MCF 10A (cell line): ENCODE results near the gene DHCR24. TPM values are rescaled to one million over a fixed set of nuclear protein-coding genes. Genes with fewer than 3 reads are reported as not detected.

ENCODE experiments used
- BruUV-seq: library from RNA; stranded (reverse); fragments of 400-500 nt; replicated peaks from 2 replicates; lab custom pipeline; 2021; lab: Mats Ljungman, UMichigan
- CTCF ChIA-PET: fragments of 300-600 bp; sonication (Branson Sonifier 250); formaldehyde crosslinking; extraction: SDS; loops from one replicate; lab custom pipeline; 2021; ENCODE audit warnings: antibody characterized with exemption, inconsistent platforms; lab: Yijun Ruan, JAX
- POLR2A ChIA-PET: fragments of 300-600, 350-650 bp; sonication (Branson Sonifier 250); formaldehyde crosslinking; extraction: SDS; loops from one replicate; lab custom pipeline; 2020; ENCODE audit warnings: antibody characterized with exemption, inconsistent platforms; lab: Yijun Ruan, JAX
- DNase-seq: peaks from one replicate; pipeline ENCODE4 v3.0.0-alpha.2; 2018; ENCODE audit not compliant: unreplicated experiment
- H3K27ac Mint-ChIP-seq: one replicate; pipeline ENCODE4 v1.8.0; 2022; ENCODE audit warnings: mild to moderate bottlenecking, low read depth, mixed read lengths; ENCODE audit not compliant: unreplicated experiment
- H3K27me3 Mint-ChIP-seq: one replicate; pipeline ENCODE4 v1.8.0; 2022; ENCODE audit warnings: mixed read lengths; ENCODE audit not compliant: insufficient read depth, unreplicated experiment
- H3K36me3 Mint-ChIP-seq: one replicate; pipeline ENCODE4 v1.8.0; 2022; ENCODE audit warnings: mild to moderate bottlenecking, moderate library complexity, mixed read lengths; ENCODE audit not compliant: insufficient read depth, unreplicated experiment
- H3K4me1 Mint-ChIP-seq: one replicate; pipeline ENCODE4 v1.8.0; 2022; ENCODE audit warnings: mixed read lengths; ENCODE audit not compliant: insufficient read depth, unreplicated experiment
- H3K4me3 Mint-ChIP-seq: one replicate; pipeline ENCODE4 v1.8.0; 2022; ENCODE audit warnings: mild to moderate bottlenecking, moderate library complexity, mixed read lengths; ENCODE audit not compliant: unreplicated experiment
- H3K9me3 Mint-ChIP-seq: one replicate; pipeline ENCODE4 v1.8.0; 2022; ENCODE audit warnings: mixed read lengths; ENCODE audit not compliant: unreplicated experiment
- intact Hi-C: fragments of 100-400 bp; cut with micrococcal nuclease; formaldehyde crosslinking; loops from 2 replicates; pipeline ENCODE4 v1.14.1; 2022
- total RNA-seq: library from RNA; stranded (reverse); gene quantifications from 2 replicates; pipeline ENCODE4 v1.2.3, GENCODE V29; 2022
- TF ChIP-seq, protein P1 (sequence below): fragments of 200-600 bp; IDR thresholded peaks from one replicate; pipeline ENCODE4 v1.8.0; 2022; ENCODE audit warnings: antibody characterized with exemption, mild to moderate bottlenecking; ENCODE audit not compliant: unreplicated experiment

The DHCR24 gene
- total RNA-seq, 1 experiment from 2014 or later, result 135 TPM

DNA sequence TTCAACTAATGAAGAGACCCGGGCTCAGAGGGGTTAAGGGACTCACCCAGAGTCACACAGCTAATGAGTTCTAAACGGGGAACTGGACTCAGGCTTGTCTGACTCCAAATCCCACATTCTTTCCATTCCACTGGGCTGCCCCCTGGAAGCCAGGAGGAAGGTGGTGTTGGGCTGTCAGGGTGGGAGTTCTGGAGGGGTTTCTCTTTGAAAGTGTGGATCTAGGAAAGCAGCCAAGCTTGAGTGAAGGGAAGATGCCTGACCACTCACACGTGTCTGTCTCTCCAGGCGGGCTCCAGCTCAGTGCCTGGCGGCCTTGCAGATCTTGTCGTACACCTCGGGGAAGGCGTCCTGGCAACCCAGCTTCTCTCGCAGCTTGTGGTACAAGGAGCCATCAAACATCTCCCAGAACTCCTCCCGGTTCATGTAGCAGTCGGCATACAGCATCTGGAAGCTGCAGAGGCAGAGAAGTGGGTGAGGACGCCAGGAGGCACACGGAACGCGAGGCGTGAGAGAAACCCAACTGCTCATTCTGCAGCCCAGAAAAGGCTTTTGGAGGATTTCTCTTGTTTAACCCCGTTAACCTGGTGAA is 35.0 kb downstream of the DHCR24 start:
- BruUV-seq, result no TSS peak
- TF ChIP-seq, protein P1, sequence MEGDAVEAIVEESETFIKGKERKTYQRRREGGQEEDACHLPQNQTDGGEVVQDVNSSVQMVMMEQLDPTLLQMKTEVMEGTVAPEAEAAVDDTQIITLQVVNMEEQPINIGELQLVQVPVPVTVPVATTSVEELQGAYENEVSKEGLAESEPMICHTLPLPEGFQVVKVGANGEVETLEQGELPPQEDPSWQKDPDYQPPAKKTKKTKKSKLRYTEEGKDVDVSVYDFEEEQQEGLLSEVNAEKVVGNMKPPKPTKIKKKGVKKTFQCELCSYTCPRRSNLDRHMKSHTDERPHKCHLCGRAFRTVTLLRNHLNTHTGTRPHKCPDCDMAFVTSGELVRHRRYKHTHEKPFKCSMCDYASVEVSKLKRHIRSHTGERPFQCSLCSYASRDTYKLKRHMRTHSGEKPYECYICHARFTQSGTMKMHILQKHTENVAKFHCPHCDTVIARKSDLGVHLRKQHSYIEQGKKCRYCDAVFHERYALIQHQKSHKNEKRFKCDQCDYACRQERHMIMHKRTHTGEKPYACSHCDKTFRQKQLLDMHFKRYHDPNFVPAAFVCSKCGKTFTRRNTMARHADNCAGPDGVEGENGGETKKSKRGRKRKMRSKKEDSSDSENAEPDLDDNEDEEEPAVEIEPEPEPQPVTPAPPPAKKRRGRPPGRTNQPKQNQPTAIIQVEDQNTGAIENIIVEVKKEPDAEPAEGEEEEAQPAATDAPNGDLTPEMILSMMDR, result no peak
- H3K4me1 Mint-ChIP-seq, result peaks cover 11% of the 10 kb centered on the region
- no peak overlapping the region for H3K27ac Mint-ChIP-seq
- POLR2A ChIA-PET, result interaction anchor here (1.5 kb wide), 1 partner anchor 34 kb away, joined by 5 read pairs; no protein-coding TSS in a partner anchor
- intact Hi-C loops, result no loop called here
- CTCF ChIA-PET, result interaction anchor here (0.7 to 1.0 kb wide), 3 partner anchors 781 to 1868 kb away, joined by 3 read pairs; no protein-coding TSS in a partner anchor
- H3K9me3 Mint-ChIP-seq, result no peaks in the 10 kb centered on the region
- H3K27me3 Mint-ChIP-seq, result no peaks in the 10 kb centered on the region
- H3K36me3 Mint-ChIP-seq, result peaks cover 94% of the 10 kb centered on the region
- no peak overlapping the region for H3K4me3 Mint-ChIP-seq
- DNase-seq, result no peak

DNA sequence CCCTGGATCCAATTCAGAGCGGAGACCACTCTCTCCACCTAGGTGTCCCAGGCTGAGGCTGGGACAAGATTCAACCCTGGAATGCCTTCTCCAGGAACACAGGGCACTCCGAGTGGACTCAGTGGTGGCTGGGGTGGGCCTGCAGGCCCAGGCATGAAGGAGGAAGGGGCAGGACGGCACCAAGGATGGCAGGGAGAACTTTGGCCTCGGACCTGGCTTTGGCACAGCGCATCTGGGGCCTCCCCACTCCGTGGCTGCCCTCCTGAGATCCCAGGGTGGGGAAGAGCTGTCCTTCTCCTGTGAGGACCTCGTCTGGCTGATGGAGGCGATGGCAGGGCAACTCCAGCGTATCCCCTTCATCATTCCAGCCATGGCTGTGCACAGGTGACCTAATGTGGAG is 35.6 kb downstream of the DHCR24 start:
- TF ChIP-seq, protein P1, result no peak
- Mint-ChIP-seq H3K27ac (no peak overlapping the region), H3K4me3 (no peak overlapping the region), H3K4me1 (peaks cover 5% of the 10 kb centered on the region), H3K36me3 (peaks cover 97% of the 10 kb centered on the region), H3K27me3 (no peaks in the 10 kb centered on the region), H3K9me3 (no peaks in the 10 kb centered on the region)
- intact Hi-C loops, result no loop called here
- no peak for DNase-seq
- ChIA-PET CTCF (interaction anchor here (1.0 kb wide), 1 partner anchor 1867 kb away, joined by 3 read pairs; no protein-coding TSS in a partner anchor), POLR2A (interaction anchor here (1.5 kb wide), 1 partner anchor 35 kb away, joined by 5 read pairs; no protein-coding TSS in a partner anchor)
- no TSS peak for BruUV-seq

DNA sequence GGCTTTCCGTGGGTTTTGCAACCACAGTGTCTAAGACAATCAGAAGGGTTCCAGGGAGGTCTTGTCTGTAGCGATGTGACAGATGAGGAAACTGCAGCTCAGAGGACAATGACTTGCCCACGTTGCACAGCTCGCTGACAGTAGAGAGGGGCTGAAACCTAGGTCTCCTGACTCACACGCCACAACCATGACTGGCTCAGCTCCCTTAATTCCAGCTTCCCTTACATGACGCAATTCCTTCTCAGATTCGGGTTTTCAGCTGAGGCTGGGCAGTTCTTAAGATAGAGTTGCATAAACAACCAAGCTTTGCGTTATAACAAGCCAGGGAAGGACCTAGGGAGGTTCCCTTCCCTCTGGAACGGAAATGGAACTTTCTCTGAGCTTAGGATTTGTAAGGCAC is 36.3 kb downstream of the DHCR24 start:
- ChIA-PET POLR2A (interaction anchor here (1.5 kb wide), 1 partner anchor 35 kb away, joined by 5 read pairs; no protein-coding TSS in a partner anchor), CTCF (interaction anchor here (0.7 to 0.8 kb wide), 2 partner anchors 8 to 94 kb away, joined by 3 to 4 read pairs; no protein-coding TSS in a partner anchor)
- Mint-ChIP-seq H3K4me1 (no peaks in the 10 kb centered on the region), H3K27me3 (no peaks in the 10 kb centered on the region), H3K36me3 (peaks cover 91% of the 10 kb centered on the region), H3K27ac (no peak overlapping the region), H3K4me3 (no peak overlapping the region), H3K9me3 (no peaks in the 10 kb centered on the region)
- BruUV-seq, result no TSS peak
- TF ChIP-seq, protein P1, result no peak
- DNase-seq, result peak; percentile 94
- intact Hi-C loops, result no loop called here

DNA sequence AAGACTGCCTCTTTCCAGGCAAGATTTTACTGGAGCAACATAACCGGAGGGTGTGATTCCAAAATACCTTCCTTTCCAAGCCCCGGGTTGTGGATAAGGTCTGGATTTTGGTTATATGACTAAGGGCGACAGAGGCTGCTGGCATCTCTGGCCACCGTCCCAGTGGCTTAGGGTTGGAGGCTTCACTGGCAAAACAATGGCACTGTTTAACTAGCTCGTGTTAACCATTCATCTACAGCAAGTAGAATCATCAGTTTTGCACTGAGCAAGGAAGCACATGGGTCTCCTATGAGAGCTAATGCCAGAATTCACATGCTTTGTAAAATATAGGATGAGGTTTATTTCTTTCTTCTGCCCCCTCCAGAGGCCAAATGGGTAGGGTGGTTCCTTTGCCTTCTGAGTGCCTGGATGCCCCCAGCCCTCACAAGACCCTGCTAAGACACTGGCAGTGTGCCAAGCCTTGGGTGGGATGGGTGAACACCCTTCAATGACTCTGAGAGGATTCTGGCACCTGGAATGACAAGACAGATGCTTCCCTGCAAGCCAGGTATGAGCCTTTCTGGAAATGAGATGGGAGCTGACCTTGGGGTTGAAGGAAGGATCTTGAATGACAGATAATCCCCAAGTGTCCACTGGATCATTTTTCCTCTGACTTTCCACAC is 36.8 kb downstream of the DHCR24 start:
- intact Hi-C loops, result no loop called here
- POLR2A ChIA-PET, result interaction anchor here (1.5 kb wide), 1 partner anchor 36 kb away, joined by 5 read pairs; no protein-coding TSS in a partner anchor

More for the DNA sequence above, 36.8 kb downstream of the DHCR24 start:
- no peak for DNase-seq
- TF ChIP-seq, protein P1, result no peak
- H3K27ac Mint-ChIP-seq, result no peak overlapping the region
- BruUV-seq, result no TSS peak
- CTCF ChIA-PET, result interaction anchor here (0.7 to 0.8 kb wide), 2 partner anchors 9 to 95 kb away, joined by 3 to 4 read pairs; no protein-coding TSS in a partner anchor
- no peak overlapping the region for H3K4me3 Mint-ChIP-seq
- H3K4me1 Mint-ChIP-seq, result no peaks in the 10 kb centered on the region
- no peaks in the 10 kb centered on the region for H3K9me3 Mint-ChIP-seq
- peaks cover 90% of the 10 kb centered on the region for H3K36me3 Mint-ChIP-seq
- H3K27me3 Mint-ChIP-seq, result no peaks in the 10 kb centered on the region
